Chondrocyte (in vitro differentiated cells): Measurements from ENCODE around the gene LEMD2. TPM values are rescaled to one million over a fixed set of nuclear protein-coding genes. Genes with fewer than 3 reads are reported as not detected.

Experiments
- DNase-seq: peaks from one replicate; pipeline ENCODE4 v3.0.0; 2021; ENCODE audit warnings: mixed read lengths, low spot score
- H3K27ac Mint-ChIP-seq: one replicate; pipeline ENCODE4 v1.8.0; 2021; ENCODE audit warnings: mild to moderate bottlenecking, moderate library complexity, mixed read lengths; ENCODE audit not compliant: unreplicated experiment
- H3K27me3 Mint-ChIP-seq: 2 replicates; pipeline ENCODE4 v1.8.0; 2021; ENCODE audit warnings: low read depth, mixed read lengths
- H3K36me3 Mint-ChIP-seq: 2 replicates; pipeline ENCODE4 v1.8.0; 2021; ENCODE audit warnings: low read depth, mixed read lengths
- H3K4me1 Mint-ChIP-seq: 2 replicates; pipeline ENCODE4 v1.8.0; 2021; ENCODE audit warnings: low read depth, mild to moderate bottlenecking, mixed read lengths
- H3K4me3 Mint-ChIP-seq: one replicate; pipeline ENCODE4 v1.8.0; 2021; ENCODE audit warnings: mild to moderate bottlenecking, moderate library complexity, mixed read lengths; ENCODE audit not compliant: unreplicated experiment
- H3K9me3 Mint-ChIP-seq: 2 replicates; pipeline ENCODE4 v1.8.0; 2021; ENCODE audit warnings: low read depth, mixed read lengths
- CTCF ChIP-seq: fragments of 200-600 bp; sonication (generic); IDR thresholded peaks from 2 replicates; pipeline ENCODE4 v1.5.0; 2021; ENCODE audit warnings: antibody characterized with exemption, mild to moderate bottlenecking, moderate library complexity
- total RNA-seq: library from RNA; stranded (reverse); gene quantifications from 3 replicates; pipeline ENCODE4 v1.2.1, GENCODE V29; 2021

LEMD2 gene
- total RNA-seq, 1 donor from 2014 or later, result 60.1 TPM

- peaks cover 16% of the 10 kb centered on the region for H3K4me1 Mint-ChIP-seq
- no peaks in the 10 kb centered on the region for H3K9me3 Mint-ChIP-seq
- H3K4me3 Mint-ChIP-seq, result no peak overlapping the region
- TF ChIP-seq CTCF, result peak; percentile 8
- DNase-seq, result peak; percentile 52
- peaks cover 19% of the 10 kb centered on the region for H3K27me3 Mint-ChIP-seq
- H3K36me3 Mint-ChIP-seq, result no peaks in the 10 kb centered on the region
- H3K27ac Mint-ChIP-seq, result no peak overlapping the region
Observed at GRCh38 chr6:33827546-33828451, 38.9 kb upstream of the LEMD2 start.

- peak; percentile 60 for DNase-seq
- Mint-ChIP-seq H3K27me3 (peaks cover 22% of the 10 kb centered on the region), H3K4me3 (no peak overlapping the region), H3K36me3 (no peaks in the 10 kb centered on the region), H3K4me1 (peaks cover 16% of the 10 kb centered on the region), H3K27ac (no peak overlapping the region), H3K9me3 (no peaks in the 10 kb centered on the region)
- no peak for TF ChIP-seq CTCF
Observed at GRCh38 chr6:33826537-33826936, 37.6 kb upstream of the LEMD2 start.

GRCh38 chr6:33824461-33825154 is 35.7 kb upstream of the LEMD2 start:
- Mint-ChIP-seq H3K4me3 (peak overlapping the region; percentile 18), H3K27ac (peak overlapping the region; percentile 67), H3K27me3 (peaks cover 19% of the 10 kb centered on the region), H3K4me1 (peaks cover 16% of the 10 kb centered on the region), H3K36me3 (no peaks in the 10 kb centered on the region), H3K9me3 (no peaks in the 10 kb centered on the region)
- no peak for TF ChIP-seq CTCF
- peak; percentile 62 for DNase-seq

GRCh38 chr6:33823806-33824205 is 34.9 kb upstream of the LEMD2 start:
- Mint-ChIP-seq H3K4me1 (peaks cover 13% of the 10 kb centered on the region), H3K36me3 (no peaks in the 10 kb centered on the region), H3K27me3 (peaks cover 21% of the 10 kb centered on the region), H3K9me3 (no peaks in the 10 kb centered on the region), H3K4me3 (no peak overlapping the region), H3K27ac (no peak overlapping the region)
- TF ChIP-seq CTCF, result no peak
- DNase-seq, result peak; percentile 42

- H3K4me1 Mint-ChIP-seq, result peaks cover 8% of the 10 kb centered on the region
Observed at GRCh38 chr6:33822575-33823395, 33.9 kb upstream of the LEMD2 start.

More at GRCh38 chr6:33822575-33823395, 33.9 kb upstream of the LEMD2 start:
- peak; percentile 45 for TF ChIP-seq CTCF
- Mint-ChIP-seq H3K27me3 (peaks cover 20% of the 10 kb centered on the region), H3K4me3 (no peak overlapping the region), H3K36me3 (no peaks in the 10 kb centered on the region), H3K9me3 (no peaks in the 10 kb centered on the region), H3K27ac (no peak overlapping the region)
- DNase-seq, result peak; percentile 53
